HepG2 (cell line): ENCODE data around the gene ABI3. TPM values are rescaled to one million over a fixed set of nuclear protein-coding genes. Genes with fewer than 3 reads are reported as not detected.

Experiments used
- DNMT3B ChIP-seq: conservative IDR thresholded peaks from 2 replicates; pipeline ENCODE4 v1.6.1; 2016; ENCODE audit warnings: missing biosample characterization, control low read depth
- FOSL1 ChIP-seq: sonication (generic); formaldehyde crosslinking; IDR thresholded peaks from 2 replicates; pipeline ENCODE4 v1.9.0; 2021; ENCODE audit warnings: missing genetic modification reagents, borderline replicate concordance
- HNF4A ChIP-seq: sonication (generic); formaldehyde crosslinking; IDR thresholded peaks from 2 replicates; pipeline ENCODE4 v1.4.0; 2020; ENCODE audit warnings: missing genetic modification reagents
- HOMEZ ChIP-seq: IDR thresholded peaks from 2 replicates; pipeline ENCODE4 v1.6.1; 2016; ENCODE audit warnings: low read depth
- PATZ1 ChIP-seq: sonication (generic); formaldehyde crosslinking; IDR thresholded peaks from 2 replicates; pipeline ENCODE4 v1.4.0; 2020; ENCODE audit warnings: missing genetic modification reagents
- PAWR ChIP-seq: sonication (generic); formaldehyde crosslinking; IDR thresholded peaks from 2 replicates; pipeline ENCODE4 v1.4.0; 2020; ENCODE audit warnings: missing genetic modification reagents, mild to moderate bottlenecking, borderline replicate concordance
- PHF20 ChIP-seq: sonication (generic); formaldehyde crosslinking; IDR thresholded peaks from 2 replicates; pipeline ENCODE4 v1.5.0; 2020; ENCODE audit warnings: mild to moderate bottlenecking, missing genetic modification reagents
- RBFOX2 ChIP-seq: fragments of 200-400 bp; formaldehyde crosslinking; IDR thresholded peaks from 2 replicates; pipeline ENCODE4 v1.6.1; 2017; ENCODE audit warnings: low read depth, mild to moderate bottlenecking, low read length
- SATB2 ChIP-seq: sonication (generic); formaldehyde crosslinking; IDR thresholded peaks from 2 replicates; pipeline ENCODE4 v1.5.0; 2020; ENCODE audit warnings: missing genetic modification reagents
- SOX6 ChIP-seq, 2 experiments: fragments of 450-650 bp in 1 of 2; sonication (generic) in 1 of 2; formaldehyde crosslinking in 1 of 2; IDR thresholded peaks; 2 replicates each; pipeline versions ENCODE4 v1.4.0 to v1.6.1; 2017 to 2020; ENCODE audit warnings: antibody characterized with exemption in 1 of 2, mild to moderate bottlenecking in 1 of 2, missing genetic modification reagents in 1 of 2
- STAG1 ChIP-seq: sonication (generic); formaldehyde crosslinking; IDR thresholded peaks from 2 replicates; pipeline ENCODE4 v1.4.0; 2020; ENCODE audit warnings: missing genetic modification reagents
- TAF1 ChIP-seq: sonication (generic); formaldehyde crosslinking; IDR thresholded peaks from 2 replicates; pipeline ENCODE4 v1.4.0; 2020; ENCODE audit warnings: missing genetic modification reagents
- ZBED4 ChIP-seq: sonication (generic); formaldehyde crosslinking; IDR thresholded peaks from 2 replicates; pipeline ENCODE4 v1.4.0; 2020; ENCODE audit warnings: missing genetic modification reagents, borderline replicate concordance
- ZC3H4 ChIP-seq: sonication (generic); formaldehyde crosslinking; IDR thresholded peaks from 2 replicates; pipeline ENCODE4 v1.4.0; 2020; ENCODE audit warnings: missing genetic modification reagents, borderline replicate concordance
- ZNF331 ChIP-seq: sonication (generic); formaldehyde crosslinking; IDR thresholded peaks from 2 replicates; pipeline ENCODE4 v1.4.0; 2020; ENCODE audit warnings: missing genetic modification reagents
- ZNF367 ChIP-seq: sonication (generic); formaldehyde crosslinking; IDR thresholded peaks from 2 replicates; pipeline ENCODE4 v1.4.0; 2020; ENCODE audit warnings: missing genetic modification reagents, borderline replicate concordance
- ZNF414 ChIP-seq: sonication (generic); formaldehyde crosslinking; IDR thresholded peaks from 2 replicates; pipeline ENCODE4 v1.5.0; 2020; ENCODE audit warnings: missing genetic modification reagents
- ZNF672 ChIP-seq: sonication (generic); formaldehyde crosslinking; IDR thresholded peaks from 2 replicates; pipeline ENCODE4 v1.8.1; 2022; ENCODE audit warnings: missing genetic modification reagents
- ZNF678 ChIP-seq: sonication (generic); formaldehyde crosslinking; IDR thresholded peaks from 2 replicates; pipeline ENCODE4 v1.4.0; 2020; ENCODE audit warnings: mild to moderate bottlenecking, missing genetic modification reagents
- ZNF816 ChIP-seq: sonication (generic); formaldehyde crosslinking; IDR thresholded peaks from 2 replicates; pipeline ENCODE4 v1.8.0; 2022; ENCODE audit warnings: missing genetic modification reagents, mild to moderate bottlenecking, borderline replicate concordance
- ZSCAN31 ChIP-seq: sonication (generic); formaldehyde crosslinking; IDR thresholded peaks from 2 replicates; pipeline ENCODE4 v1.5.0; 2020; ENCODE audit warnings: low read depth, mild to moderate bottlenecking, missing genetic modification reagents
- polyA plus RNA-seq, 8 experiments: library from polyadenylated mRNA; depleted of rRNA in 3 of 8; stranded (reverse) in 7 of 8; unstranded in 1 of 8; fragments of >200 nt; fragmentation: Illumina TruSeq in 4 of 8; extraction: Trizol in 4 of 8; gene quantifications; 2 replicates each; pipeline versions ENCODE4 v1.2.1 to v1.2.3, GENCODE V29; 2011 to 2016; ENCODE audit warnings: low read depth in 4 of 8, missing spikeins in 1 of 8, mixed read lengths in 1 of 8; ENCODE audit not compliant: insufficient read depth in 1 of 8
- total RNA-seq, 5 experiments: library from RNA; depleted of rRNA; stranded (reverse); fragments of >200 nt; fragmentation: Illumina TruSeq; extraction: Trizol; gene quantifications; 2 replicates each; pipeline ENCODE4 v1.2.3, GENCODE V29; 2016; ENCODE audit warnings: low read depth in 1 of 5

The ABI3 gene
- total and polyA plus RNA-seq, 2 of the 13 experiments (the other 11 are each of a cell fraction or from before 2014, with no cell fraction given) = not detected

GRCh38 chr17:49191917-49192741, 18.4 kb upstream of the ABI3 start (continued):
- TF ChIP-seq HNF4A (peak; percentile 99), SATB2 (peak; percentile 97; the same call in 1 of the 2 replicates), PAWR (peak; percentile 96; the same call in 1 of the 2 replicates), PHF20 (CRISPR knock-in tag) (peak; percentile 50; the same call in 1 of the 2 replicates), SOX6 (IDR thresholded peaks at IDR 0.05) (no peak), SOX6 (CRISPR knock-in tag; IDR thresholded peaks at IDR 0.05) (peak; percentile 30; the same call in 1 of the 2 replicates), ZNF672 (no peak), ZSCAN31 (CRISPR knock-in tag) (peak; percentile 66; the same call in 1 of the 2 replicates), ZNF331 (peak; percentile 85; the same call in 1 of the 2 replicates), DNMT3B (CRISPR knock-in tag) (peak; percentile 86), ZNF816 (CRISPR knock-in tag) (peak; percentile 98; the same call in 1 of the 2 replicates), ZC3H4 (CRISPR knock-in tag) (peak; percentile 47; the same call in 1 of the 2 replicates), RBFOX2 (peak; percentile 64; the same call in 1 of the 2 replicates), ZNF678 (CRISPR knock-in tag) (peak; percentile 38), STAG1 (CRISPR knock-in tag) (peak; percentile 37), TAF1 (peak; percentile 58), HOMEZ (CRISPR knock-in tag) (peak; percentile 30; the same call in 1 of the 2 replicates), ZNF367 (CRISPR knock-in tag) (peak; percentile 86), ZBED4 (CRISPR knock-in tag) (peak; percentile 83; the same call in 1 of the 2 replicates), FOSL1 (no peak), PATZ1 (CRISPR knock-in tag) (peak; percentile 80), ZNF414 (0 out of 2 replicates have a peak, but pooled peaks have one; percentile 61)
